Testis (tissue), 5 donors: ENCODE measurements around the gene PCIF1. TPM values are rescaled to one million over a fixed set of nuclear protein-coding genes. Genes with fewer than 3 reads are reported as not detected.
A peak's percentile ranks its signal among the peaks of the same experiment; 100 is the strongest.

Experiments
- DNase-seq: peaks from one replicate; pipeline ENCODE4 v3.0.0-alpha.2; 2019
- H3K27ac ChIP-seq, 2 donors: fragments of 200-600 bp; sonication (generic); one replicate each; pipeline ENCODE4 v1.5.1; 2019
- H3K27me3 ChIP-seq: fragments of 200-600 bp; sonication (generic); one replicate; pipeline ENCODE4 v1.5.1; 2019
- H3K36me3 ChIP-seq: fragments of 200-600 bp; sonication (generic); one replicate; pipeline ENCODE4 v1.5.1; 2017; ENCODE audit warnings: low read depth; ENCODE audit errors: missing control alignments
- H3K4me1 ChIP-seq: fragments of 200-600 bp; sonication (generic); one replicate; pipeline ENCODE4 v1.5.1; 2019
- H3K4me3 ChIP-seq, 2 donors: fragments of 200-600 bp; sonication (generic); one replicate each; pipeline ENCODE4 v1.5.1; 2017 to 2019
- H3K9me3 ChIP-seq: fragments of 200-600 bp; sonication (generic); one replicate; pipeline ENCODE4 v1.5.1; 2017
- CTCF ChIP-seq, 3 experiments: fragments of 450-650 bp in 2 of 3; fragments of 200-600 bp in 1 of 3; sonication (generic) in 1 of 3; IDR thresholded peaks; one replicate each; pipeline ENCODE4 v1.5.1; 2016 to 2019; ENCODE audit warnings: antibody characterized with exemption in 3 of 3, mild to moderate bottlenecking in 2 of 3, moderate library complexity in 1 of 3
- POLR2A ChIP-seq: fragments of 450-650 bp; IDR thresholded peaks from one replicate; pipeline ENCODE4 v1.6.1; 2017; ENCODE audit warnings: antibody characterized with exemption, mild to moderate bottlenecking, moderate library complexity
- WGBS, 2 donors: methylation state at CpG; one replicate each; pipeline ENCODE4 v1.1.5; 2018; 5-methylcytosine and 5-hydroxymethylcytosine counted together
- intact Hi-C: fragments of 100-400 bp; cut with DNase I; formaldehyde crosslinking; loops from one replicate; pipeline ENCODE4 v1.15.1; 2023; ENCODE audit warnings: low total_unique reads
- long read RNA-seq, 2 donors: transcript quantifications; one replicate each; lab custom pipeline, GENCODE V29; 2026
- polyA plus RNA-seq: library from polyadenylated mRNA; stranded (reverse); fragments of 350-450 nt; fragmentation: Illumina TruSeq; extraction: RNeasy Lipid Tissue Mini Kit (QIAGEN cat#74804); gene quantifications from one replicate; pipeline ENCODE4 v1.2.3, GENCODE V29; 2014; ENCODE audit warnings: low read depth, low replicate concordance; ENCODE audit not compliant: insufficient read depth
- total RNA-seq, 2 donors: library from RNA; depleted of rRNA; stranded (reverse); fragments of >200 nt; gene quantifications; one replicate each; pipeline ENCODE4 v1.2.3, GENCODE V29; 2016

PCIF1 gene
- 10 to 100 TPM; 39.4 to 48.7 TPM for total RNA-seq
- 39.3 TPM for polyA plus RNA-seq
- long read RNA-seq, donor 1, transcript PCIF1-201 (17 exons, 2,747 nt) = major isoform, 13 of 15 reads
- long read RNA-seq, donor 1, partial matches to known transcripts = 0 of 15 reads
- long read RNA-seq, donor 1, other reads (novel, unspliced or antisense) = 0 of 15 reads
- long read RNA-seq, donor 2, partial matches to known transcripts = 5 of 10 reads
- long read RNA-seq, donor 2, other reads (novel, unspliced or antisense) = 0 of 10 reads

DNA sequence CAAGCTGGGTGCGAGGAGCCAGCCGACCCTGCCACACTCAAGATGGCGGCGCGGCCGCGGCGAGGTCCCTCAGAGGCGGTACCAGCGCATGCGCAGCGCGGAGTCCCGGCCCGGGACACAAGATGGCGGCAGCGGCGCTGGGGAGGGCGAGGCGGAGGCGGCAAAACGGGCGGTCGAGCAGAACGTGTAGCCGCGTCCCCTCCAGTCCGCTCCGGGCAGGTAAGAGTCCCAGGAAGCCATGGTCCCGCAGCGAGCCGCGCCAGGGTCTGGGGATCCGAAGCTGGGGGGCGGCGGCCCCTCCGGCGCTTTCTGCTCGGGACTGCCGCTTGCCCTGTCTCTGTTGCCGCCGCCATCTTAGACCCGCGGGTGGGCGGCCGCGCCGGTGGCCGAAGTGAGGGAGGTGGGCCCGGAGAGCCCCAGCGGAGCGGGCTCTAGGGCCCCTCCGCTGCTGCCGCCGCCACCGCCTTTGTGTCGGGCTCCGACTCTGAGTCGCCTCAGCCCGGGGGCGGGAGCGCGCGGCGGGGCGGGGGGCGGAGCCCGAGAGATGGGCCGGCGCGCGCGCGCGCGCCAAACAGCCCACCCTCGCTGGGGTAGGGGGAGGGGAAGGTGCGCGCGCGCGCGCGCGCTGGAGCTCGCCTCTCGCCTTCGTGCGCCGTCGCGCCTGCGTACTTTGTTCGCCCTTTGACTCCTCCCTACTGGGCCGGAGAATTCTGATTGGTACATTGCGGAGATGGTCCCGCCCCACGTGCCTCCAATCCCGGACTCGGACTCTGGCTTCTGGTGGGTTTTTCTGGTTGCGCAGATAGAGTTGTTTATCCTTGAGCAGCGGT is at the start of gene PCIF1:
Gene PCIF1, plus strand, starts transcription at position 98 of the 830 bp plus-strand sequence. CDS start 4,317 bp downstream, outside the sequence.
- peak within 1 kb of the TSS; percentile 96 to 99 for H3K4me3 ChIP-seq
- TF ChIP-seq CTCF (IDR thresholded peaks at IDR 0.05) = peak in 1 of 3 experiments; percentile 33
- peak; percentile 88 for TF ChIP-seq POLR2A
- H3K27me3 ChIP-seq = no peaks in the 10 kb centered on the region
- H3K4me1 ChIP-seq = peaks cover 14% of the 10 kb centered on the region
- DNase-seq = peak; percentile 99
- intact Hi-C loops = no loop called here
- no peaks in the 10 kb centered on the region for H3K36me3 ChIP-seq
- 0% methylated on average over 9 to 69 of the region's 102 CpGs for WGBS, 2 donors
- H3K9me3 ChIP-seq = no peaks in the 10 kb centered on the region
- H3K27ac ChIP-seq = peak within 1 kb of the TSS; percentile 100

DNA sequence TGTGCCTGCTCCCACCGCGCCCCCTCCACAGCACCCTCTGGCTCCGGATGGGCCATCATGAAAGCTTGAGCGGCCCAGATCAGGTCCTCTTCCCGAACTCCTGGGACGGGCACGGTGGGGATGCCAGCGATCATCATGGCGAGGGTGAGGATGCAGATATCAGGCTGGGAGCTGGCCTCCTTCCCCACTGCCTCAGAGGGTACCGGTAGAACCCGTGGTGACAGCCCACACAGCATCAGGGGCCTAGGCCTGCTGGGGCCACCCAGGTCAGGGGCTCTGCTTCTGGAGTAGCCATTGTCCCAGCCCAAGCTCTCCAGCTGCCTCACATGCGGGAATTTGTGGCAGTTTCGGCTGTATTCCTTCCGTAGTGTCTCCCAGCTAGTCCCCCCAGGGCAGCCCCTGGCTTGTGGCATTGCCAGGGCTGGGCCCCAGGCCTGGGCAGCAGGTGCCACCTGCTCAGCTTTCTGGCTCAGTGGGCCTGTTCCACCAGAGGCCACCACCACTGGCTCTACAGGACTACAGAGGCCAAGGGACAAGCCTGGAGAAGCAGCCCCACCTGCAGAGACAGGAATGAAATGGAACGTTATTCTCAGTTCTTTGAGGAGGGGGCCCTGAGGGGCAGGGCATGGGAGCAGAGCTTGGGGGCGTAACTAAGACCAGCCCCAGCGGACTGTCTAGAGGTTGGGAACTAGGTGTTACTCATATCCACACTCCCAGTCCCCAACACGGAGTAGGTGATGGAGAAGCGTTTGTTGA is 47.7 kb upstream of the PCIF1 start:
- DNase-seq = no peak
- H3K4me1 ChIP-seq = peaks cover 8% of the 10 kb centered on the region
- H3K4me3 ChIP-seq = no peak overlapping the region
- H3K36me3 ChIP-seq = no peaks in the 10 kb centered on the region
- 87 to 89% methylated on average over 14 to 19 of the region's 19 CpGs for WGBS, 2 donors
- intact Hi-C loops = no loop called here
- no peaks in the 10 kb centered on the region for H3K27me3 ChIP-seq
- no peak overlapping the region for H3K27ac ChIP-seq
- no peak for TF ChIP-seq CTCF (IDR thresholded peaks at IDR 0.05)
- no peak for TF ChIP-seq POLR2A
- H3K9me3 ChIP-seq = no peaks in the 10 kb centered on the region

DNA sequence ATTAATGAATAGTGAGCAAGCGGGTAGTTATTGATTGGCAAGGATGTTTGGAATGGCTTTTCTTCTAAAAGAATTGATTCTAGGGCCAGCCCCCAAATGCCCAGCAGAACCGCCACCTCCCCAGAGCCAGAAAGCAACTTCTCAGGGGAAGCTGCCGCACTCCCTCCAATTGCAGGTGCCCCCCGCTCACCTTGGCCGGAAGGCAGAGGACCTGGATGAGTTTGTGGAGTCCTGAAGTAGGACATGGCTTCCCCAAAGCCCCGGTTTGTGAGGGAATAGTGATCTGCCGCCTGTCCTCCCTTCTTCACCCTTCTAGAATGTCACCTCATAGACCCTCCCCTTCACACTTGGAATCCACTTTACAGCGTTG is 47.2 kb upstream of the PCIF1 start, which contains the start of gene SPATA25:
Gene SPATA25, minus strand, starts transcription at position 277 of the 370 bp plus-strand sequence. Its CDS starts 32 bp downstream, at position 245.
- no peaks in the 10 kb centered on the region for H3K27me3 ChIP-seq
- no peaks in the 10 kb centered on the region for H3K9me3 ChIP-seq
- no peaks in the 10 kb centered on the region for H3K36me3 ChIP-seq
- no peak for TF ChIP-seq POLR2A
- no peak for TF ChIP-seq CTCF (IDR thresholded peaks at IDR 0.05)
- no peak within 1 kb of the TSS for H3K27ac ChIP-seq
- 87 to 90% methylated on average over 8 of the region's 8 CpGs for WGBS, 2 donors
- H3K4me1 ChIP-seq = peaks cover 13% of the 10 kb centered on the region
- intact Hi-C loops = no loop called here
- no peak for DNase-seq
- H3K4me3 ChIP-seq = no peak within 1 kb of the TSS

DNA sequence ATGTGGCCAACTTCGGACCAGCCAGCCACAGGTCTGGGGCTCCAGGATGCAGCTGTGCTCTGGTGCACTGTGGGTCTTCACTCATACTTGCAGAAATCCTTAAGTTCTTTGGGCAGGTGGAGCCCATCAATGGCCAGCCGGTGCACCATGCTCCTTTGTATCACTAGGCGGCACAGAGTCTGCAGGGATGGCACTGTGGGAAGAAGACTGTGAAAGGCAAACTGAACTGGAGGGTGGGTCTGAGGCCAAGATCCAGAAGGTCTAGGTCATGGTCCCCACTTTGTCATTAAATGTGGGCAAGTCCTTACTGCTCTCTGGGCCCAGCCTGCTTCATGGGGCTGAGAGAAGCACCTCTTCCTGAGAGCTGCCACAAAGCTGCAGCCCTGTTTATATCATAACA is 45.8 kb upstream of the PCIF1 start:
- no peak for DNase-seq
- Histone ChIP-seq H3K36me3 (no peaks in the 10 kb centered on the region), H3K27ac (no peak overlapping the region), H3K9me3 (no peaks in the 10 kb centered on the region), H3K27me3 (no peaks in the 10 kb centered on the region), H3K4me3 (no peak overlapping the region), H3K4me1 (peaks cover 13% of the 10 kb centered on the region)
- no peak for TF ChIP-seq POLR2A
- 77 to 82% methylated on average over 3 of the region's 3 CpGs for WGBS, 2 donors
- intact Hi-C loops = no loop called here
